ENCODE data around the gene TLL2.

TLL2 gene

DNA sequence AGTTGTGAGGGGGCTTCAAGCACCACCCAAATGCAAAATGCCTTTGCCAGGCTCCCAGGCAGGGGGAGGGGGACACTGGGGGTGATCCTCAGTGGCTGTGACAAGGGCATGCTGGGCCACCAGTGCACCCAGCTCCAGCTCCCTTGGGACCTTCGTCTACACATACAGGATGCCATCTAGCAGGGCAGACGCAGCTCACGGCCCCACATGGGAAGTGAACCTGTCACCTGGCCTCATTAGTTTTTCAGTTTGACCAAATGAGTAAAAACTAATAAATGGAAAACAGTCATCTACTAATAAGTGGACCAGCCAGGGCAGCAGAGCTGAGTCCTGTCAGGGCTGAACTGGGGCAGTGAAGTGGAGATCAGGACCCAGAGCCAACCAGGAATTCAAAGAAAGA, 50.2 kb downstream of the TLL2 start:
- no peak for DNase-seq (ENCODE audit: low read depth in 2 of 2)

- DNase-seq (ENCODE audit: low read depth in 2 of 2): no peak
Measured at GRCh38 chr10:96462606-96463151, 51.0 kb downstream of the TLL2 start.

- no peak for DNase-seq (ENCODE audit: low read depth in 2 of 2)
Measured at GRCh38 chr10:96460316-96460715, 53.4 kb downstream of the TLL2 start.

GRCh38 chr10:96457341-96457740, 56.4 kb downstream of the TLL2 start:
- no peak for DNase-seq (ENCODE audit: low read depth in 2 of 2)

- no peak for DNase-seq (ENCODE audit: low read depth in 2 of 2)
Measured at GRCh38 chr10:96456296-96456840, 57.4 kb downstream of the TLL2 start.

DNA sequence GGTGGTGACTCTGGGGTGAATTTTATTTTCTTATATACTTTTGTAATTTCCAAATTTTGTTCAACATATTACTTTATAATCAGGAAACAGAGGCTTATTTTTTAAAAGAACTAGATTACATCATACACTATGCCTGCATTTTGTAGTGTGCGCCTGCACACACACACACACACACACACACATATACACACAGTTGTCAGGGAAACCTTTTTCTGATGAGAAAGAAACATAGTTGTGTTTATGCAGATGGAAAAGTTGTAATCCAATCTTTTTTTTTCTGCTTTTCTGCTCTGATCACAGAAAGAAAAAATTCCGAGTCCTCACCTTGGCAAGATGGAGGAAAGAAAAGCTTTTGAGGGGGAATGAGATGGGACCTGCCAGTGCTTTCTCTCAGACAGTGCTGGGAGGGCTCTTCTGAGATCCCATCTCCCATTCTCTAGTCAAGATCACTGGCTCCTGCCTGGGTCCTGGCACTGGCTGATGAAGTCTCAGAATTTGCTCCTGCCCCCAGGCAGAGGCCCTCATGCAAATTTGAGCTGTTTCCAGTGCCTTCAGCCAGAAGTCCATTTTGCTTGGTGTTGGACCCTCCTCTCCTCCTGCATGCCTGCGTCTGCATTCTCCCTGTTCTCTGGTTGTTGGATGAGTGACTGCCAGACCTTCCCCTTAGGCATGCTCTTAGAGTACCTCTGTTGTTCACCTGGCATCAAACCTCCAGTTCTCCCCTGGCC, 59.7 kb downstream of the TLL2 start:
- no peak for DNase-seq (ENCODE audit: low read depth in 2 of 2)

DNA sequence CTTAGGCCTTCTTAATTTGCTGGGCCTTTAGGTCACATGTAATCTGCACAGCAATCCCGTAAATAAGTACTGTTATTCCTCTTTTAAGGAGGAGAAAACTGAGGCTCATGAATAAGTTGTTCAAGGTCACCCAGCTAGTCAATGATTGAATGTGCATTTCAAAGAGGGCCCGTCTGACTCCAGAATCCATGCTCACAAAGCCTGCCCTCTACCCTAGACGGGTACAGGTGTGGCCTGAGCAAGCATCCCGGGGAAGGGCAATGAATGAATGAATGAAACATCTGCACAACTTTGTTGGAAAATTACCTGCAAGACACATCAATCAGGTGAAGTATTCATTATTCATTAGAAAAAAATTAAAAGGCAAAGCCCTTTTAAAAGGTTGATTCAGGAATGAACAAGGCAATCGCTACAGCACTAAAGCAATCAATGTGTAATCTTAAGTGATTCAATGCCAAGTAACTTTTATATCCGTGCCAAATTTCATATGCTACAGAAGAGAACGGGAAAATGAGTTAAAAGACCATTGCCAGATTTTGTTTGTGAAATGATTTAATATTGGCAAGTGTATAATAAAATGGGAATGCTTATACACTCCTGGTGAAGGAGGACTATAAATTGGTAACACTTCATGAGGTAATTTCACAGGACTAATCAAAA, 61.1 kb downstream of the TLL2 start:
- DNase-seq (ENCODE audit: low read depth in 2 of 2): no peak

DNA sequence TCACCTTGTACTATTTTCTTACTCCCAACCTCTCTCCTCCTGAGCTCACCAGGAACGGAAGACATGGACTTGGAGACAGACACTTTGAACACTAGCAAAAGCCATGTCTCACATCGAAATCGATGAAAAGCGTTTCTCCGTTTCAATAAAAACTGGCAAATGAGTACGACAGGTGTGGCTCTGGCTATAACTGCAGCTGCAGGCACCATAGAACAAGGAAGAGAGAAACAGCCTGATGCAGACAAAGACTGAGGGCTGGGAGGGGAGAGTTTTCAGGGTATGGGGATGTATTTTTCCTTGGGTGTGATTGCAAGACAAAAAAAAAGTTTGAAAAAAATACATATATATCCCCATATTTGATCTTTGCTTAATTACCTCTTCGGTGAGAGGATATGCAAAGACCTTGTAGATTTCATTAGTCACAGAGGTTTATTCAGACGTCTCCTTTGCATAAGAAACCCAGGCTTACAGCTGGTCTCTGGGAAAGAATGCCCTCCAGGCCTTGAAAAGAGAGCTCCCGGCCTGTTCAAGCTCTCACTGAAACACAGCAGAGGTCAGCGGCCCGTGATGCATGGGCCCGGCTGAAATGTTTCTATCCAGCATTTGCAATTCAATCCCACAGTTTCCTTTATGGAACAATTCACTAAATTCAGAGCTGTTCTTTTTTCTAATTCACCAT, 63.1 kb downstream of the TLL2 start:
- DNase-seq (ENCODE audit: low read depth in 2 of 2): no peak

DNA sequence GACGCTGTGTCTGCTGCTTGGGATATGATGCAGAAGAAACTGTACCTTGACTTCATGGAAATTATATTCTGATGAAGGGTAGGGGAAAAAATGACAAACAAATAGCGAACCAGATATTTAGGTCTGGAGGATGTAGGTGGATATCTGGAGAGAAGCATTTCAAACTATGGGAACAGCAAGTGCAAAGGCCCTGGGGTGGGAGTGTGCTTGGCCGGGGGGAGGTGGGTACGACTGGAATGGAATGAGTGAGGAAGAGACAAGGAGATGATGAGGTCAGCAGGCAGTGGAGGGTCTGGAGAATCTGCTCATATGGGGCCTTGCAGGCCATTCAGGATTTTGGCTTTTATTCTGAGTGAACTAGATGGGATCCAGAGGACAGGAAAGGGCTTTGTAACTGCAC, 65.2 kb downstream of the TLL2 start:
- DNase-seq (ENCODE audit: low read depth in 2 of 2): no peak

DNA sequence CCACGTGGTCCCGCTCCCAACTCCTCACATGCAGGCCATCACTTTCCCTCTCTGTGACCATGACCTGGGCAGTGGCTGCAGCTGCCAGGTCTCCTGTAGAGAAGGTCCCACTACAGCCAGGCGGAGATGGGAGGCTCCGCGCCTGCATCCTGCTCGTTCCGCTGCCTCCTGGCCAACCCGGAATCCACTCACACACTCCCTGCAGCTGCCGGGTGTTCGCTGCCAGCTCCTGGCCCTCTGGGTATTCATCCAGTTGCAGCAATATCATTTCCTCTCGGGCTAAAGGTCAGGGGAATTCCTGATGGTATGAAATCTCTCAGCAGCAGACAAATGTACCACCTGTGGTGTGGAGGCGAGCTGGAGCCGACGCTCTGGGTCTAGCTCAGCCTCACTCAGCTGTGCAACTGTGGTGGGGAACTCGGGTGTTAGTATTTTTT, 65.7 kb downstream of the TLL2 start:
- no peak for DNase-seq (ENCODE audit: low read depth in 2 of 2)

DNA sequence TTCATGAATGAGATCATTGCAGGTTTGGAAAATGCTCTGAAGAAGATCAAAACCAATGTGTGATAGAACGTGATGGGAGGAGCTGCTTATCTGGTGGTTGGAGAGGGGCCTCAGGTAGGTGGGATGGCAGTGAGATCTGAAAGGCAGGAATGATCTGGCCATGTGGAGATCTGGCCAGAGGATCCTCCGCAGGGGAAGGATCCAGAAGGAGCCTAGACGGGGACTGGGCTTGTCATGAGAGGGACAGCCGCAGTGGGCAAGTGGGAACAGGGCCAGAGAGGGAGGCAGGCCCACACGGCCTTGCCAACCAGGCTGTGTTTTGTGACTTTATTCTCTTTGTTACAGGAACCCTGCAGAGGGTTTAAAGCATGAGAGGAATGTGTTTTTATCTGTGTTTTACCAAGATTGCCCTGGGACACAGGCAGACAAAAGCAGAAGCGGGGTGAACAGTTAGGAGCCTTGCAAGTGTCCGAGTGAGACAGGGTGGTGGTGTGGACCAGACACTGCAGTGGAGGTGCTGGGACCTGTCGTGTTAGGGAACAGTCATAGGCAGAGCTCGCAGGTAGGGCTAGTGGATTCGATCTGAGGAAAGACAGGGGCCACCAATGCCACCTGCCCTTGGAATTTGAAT, 66.6 kb downstream of the TLL2 start:
- DNase-seq (ENCODE audit: low read depth in 2 of 2): no peak

DNA sequence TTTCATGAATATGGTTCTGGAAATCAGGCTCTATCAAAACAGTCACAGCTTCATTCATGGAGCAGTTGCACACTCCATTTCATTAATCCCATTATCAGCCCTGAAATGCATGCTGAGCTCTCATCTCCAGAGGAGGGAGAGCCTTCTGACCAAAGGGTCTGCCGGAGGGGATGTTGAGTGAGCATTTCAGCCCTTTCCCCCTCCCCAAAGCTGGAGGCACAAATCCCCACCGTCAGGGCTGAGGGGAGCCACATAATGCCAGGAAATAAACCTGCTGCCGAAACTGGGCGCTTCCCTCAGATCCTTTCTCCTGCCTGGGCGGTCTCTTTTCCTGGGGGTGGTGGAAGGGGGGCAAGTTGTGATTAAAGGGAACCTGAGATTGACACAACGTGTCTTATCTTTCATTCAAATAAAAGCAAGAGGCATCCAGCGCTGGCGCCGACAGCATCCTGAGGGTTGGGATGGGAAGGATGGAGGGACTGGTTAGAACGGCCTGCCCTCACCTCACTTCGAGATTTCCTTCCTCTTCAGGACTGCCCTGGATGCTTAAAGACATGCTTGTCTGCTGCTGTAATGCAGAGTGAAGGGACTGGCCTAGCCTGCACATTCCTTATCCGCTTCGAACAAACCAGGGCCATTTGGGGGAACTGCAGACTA, 71.6 kb downstream of the TLL2 start:
- DNase-seq (ENCODE audit: low read depth in 2 of 2): no peak

- no peak for DNase-seq (ENCODE audit: low read depth in 2 of 2)
Measured at GRCh38 chr10:96441322-96441885, 72.3 kb downstream of the TLL2 start.

DNA sequence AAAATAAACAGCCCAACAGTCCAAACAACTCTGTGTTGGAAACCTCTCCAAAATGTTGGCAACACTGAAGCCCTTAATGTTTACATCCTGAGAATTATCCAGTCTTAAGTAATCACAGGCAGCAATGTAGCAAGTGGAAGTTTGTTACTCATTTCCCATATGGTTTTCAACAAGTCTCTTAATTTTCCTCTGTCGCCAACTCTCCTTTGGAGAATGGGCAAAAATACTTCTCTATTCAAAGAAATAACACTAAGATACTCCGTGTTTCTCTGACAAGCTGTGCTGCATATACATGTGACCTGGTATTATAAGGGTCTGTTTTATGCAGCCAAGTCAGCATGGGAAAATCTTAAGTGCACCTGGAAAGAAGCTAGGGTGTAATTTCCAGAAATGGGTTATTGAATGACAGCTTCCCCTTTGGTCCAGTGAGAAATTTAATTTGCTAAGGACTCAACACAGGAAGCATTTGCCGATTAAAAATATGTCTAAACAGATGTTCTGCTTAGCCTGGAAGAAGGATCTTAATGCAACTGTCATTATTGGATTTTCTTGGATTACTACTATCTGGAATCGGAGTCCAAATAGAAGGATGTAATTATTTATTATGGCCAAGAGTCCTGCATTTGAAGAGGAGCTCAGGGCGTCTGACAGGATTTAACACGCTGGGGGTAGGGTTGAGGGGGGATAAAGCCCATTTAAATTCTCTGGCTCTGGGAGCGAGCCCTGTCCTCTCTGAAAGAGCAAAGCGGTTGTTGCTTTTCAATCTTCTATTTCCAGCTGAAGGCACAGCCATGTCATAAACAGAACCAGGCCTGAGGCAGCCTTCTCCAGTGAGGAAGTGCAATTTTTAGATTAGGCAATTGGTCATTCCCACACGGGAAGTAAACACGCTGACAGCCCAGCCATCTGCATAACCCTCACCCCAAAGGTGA, 73.1 kb downstream of the TLL2 start:
- no peak for DNase-seq (ENCODE audit: low read depth in 2 of 2)

DNA sequence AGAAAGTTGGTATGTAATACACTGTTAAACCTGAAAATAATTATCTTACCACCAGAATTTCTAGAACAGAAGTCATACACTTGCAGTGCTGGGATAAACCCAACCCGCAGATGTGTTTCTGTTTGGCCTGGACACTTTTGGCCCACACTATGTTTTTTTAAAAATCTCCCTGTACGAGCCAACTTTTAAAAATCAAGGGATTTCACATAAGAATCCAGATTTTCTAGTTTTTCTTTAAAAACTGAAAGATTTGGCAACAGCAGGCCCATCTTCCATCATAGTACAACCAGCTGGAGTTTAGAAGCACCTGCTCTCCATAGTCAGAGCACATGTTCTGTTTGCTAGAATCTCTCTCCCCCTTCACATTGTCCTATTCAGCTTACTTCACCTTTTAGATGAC, 74.0 kb downstream of the TLL2 start:
- no peak for DNase-seq (ENCODE audit: low read depth in 2 of 2)

GRCh38 chr10:96436035-96436434, 77.7 kb downstream of the TLL2 start:
- no peak for DNase-seq (ENCODE audit: low read depth in 2 of 2)

DNA sequence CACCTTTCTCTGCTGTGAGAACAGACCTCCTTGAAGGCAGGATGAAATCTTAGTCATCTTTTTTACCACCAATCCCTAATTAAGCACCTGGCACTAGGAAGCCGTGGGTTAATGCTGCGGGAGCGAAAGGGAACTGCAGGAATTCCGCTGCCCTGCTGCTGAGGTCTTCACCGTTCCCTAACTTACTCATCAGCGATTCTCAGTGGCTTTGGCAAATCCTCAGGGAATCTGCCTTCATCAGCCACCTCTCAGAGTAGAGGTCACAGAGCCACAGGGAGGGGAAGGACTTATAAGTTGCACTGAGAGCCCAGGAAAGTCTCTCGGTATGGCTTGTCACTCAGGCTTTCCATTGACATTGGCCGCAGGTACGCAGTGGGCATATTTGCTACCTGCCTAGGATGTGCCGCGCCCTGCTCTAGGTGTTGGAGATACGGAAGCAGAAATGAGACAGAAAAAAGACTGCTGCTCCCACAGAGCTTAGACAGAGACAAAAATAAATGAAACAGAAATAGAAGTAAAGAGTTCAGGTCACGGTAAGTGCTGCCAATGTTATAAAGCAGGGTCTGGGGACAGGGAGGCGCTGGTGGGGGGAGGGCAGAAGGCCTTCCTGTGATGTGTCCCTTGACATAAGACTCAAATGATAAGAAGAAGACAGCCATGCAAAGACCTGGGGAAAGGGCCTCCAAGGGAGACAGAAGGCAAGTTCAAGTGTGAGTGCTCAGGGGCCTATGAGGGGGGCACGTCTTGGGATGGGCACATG, 82.3 kb downstream of the TLL2 start:
- DNase-seq (ENCODE audit: low read depth in 2 of 2): no peak

- no peak for DNase-seq (ENCODE audit: low read depth in 2 of 2)
Measured at GRCh38 chr10:96427291-96427690, 86.4 kb downstream of the TLL2 start.

DNA sequence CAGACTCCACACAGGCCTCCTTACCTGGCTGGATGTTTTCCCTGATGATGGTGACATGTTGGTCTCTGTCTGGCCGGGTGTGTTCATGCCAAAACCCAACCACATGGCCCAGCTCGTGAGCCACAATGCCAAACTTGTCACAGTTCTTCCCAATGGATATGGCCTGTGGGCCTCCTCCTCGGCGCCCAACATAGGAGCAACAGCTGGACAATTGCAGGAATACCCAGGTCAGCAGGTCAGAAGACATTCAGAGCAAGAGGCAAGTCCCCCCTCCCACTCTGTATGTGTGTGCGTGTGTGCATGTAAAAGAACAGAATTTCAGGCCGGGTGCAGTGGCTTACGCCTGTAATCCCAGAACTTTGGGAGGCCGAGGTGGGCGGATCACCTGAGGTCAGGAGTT, 91.2 kb downstream of the TLL2 start:
- DNase-seq (ENCODE audit: low read depth in 2 of 2): no peak
